ENCODE measurements around the gene TUBB4A. TPM values are rescaled to one million over a fixed set of nuclear protein-coding genes. Genes with fewer than 3 reads are reported as not detected.
"Not testable (repeated sequence)": the region's sequence is repeated elsewhere in the genome, so short reads cannot be mapped to it uniquely, and the experiment has no call there.

Gene TUBB4A
- 1 to 10 TPM; 2.6 to 2.7 TPM for total RNA-seq

DNA sequence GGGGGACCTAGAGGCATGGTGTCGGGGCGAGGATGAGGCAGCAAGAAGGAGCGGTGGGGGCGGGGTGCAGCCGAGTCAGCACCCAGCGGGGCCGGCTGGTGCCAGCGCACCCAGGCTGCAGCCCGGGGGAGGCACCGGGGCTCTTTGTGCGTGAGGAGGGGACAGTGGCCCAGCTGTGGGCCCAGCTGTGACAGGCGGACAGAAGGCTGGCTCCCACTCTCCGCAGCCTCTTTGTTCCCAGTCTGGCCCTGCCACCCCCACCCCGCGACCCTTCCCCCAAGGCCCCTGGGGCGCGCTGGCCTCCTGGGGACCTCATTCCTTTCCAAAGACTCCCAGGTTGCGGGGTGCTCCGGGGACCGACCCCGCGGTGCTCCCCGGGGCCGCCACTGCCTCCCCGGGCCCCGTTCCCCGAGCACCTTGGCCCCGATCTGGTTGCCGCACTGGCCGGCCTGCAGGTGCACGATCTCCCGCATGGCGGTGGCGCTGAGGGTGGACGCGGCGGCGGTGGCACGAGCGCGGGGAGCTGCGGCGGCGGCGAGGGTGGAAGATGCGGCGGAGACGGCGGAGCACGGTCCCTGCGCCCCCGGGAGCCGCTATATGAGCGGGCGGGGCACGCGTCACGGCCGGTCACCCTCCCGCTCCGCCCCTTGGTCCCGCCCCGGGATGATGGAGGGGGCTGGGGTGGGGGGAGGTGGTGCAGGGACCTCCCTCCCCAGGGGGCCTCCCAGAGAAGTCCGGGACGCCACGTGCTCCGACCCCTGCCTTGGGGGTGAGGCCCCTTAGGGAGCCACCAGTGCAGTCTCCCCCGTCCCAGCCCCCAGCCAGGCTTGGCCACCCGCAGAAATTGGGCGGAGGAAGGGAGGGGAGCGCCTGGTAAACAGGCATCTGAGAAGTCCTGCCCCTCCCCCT, at the start of gene TUBB4A:
Gene TUBB4A, minus strand, starts transcription at position 570 of the 909 bp plus-strand sequence. Its CDS starts 97 bp downstream, at position 473.
- peaks cover 15% of the 10 kb centered on the region for H3K27me3 Mint-ChIP-seq
- H3K4me1 Mint-ChIP-seq: peaks cover 8% of the 10 kb centered on the region
- H3K27ac Mint-ChIP-seq: no peak within 1 kb of the TSS
- no peaks in the 10 kb centered on the region for H3K9me3 Mint-ChIP-seq
- ATAC-seq (replicated peaks): peak; percentile 65
- H3K4me3 Mint-ChIP-seq: peak within 1 kb of the TSS; percentile 77
- H3K36me3 Mint-ChIP-seq (ENCODE audit: low read depth): no peaks in the 10 kb centered on the region

DNA sequence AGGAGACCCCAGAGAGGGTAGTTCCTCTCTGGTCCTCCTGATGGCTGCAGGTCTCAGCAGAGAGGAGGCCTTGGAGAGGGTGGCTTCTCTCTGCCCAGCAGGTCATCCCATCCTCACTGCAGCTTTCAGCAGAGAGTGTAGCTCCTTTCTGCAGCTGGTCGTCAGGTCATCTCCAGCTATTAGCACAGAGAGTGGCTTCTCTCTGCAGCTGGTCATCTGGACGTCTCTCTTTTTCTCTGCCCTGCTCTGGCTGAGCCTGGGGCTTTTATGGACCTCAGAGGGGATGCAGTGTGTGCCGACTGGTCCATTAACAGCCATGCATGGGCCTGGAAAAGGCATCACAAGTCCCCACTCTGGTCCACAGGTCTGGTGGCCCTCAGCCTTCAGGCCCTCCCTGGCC, 49.0 kb upstream of the TUBB4A start:
- Mint-ChIP-seq H3K9me3 (no peaks in the 10 kb centered on the region), H3K4me3 (no peak overlapping the region), H3K27ac (no peak overlapping the region), H3K36me3 (ENCODE audit: low read depth) (no peaks in the 10 kb centered on the region), H3K4me1 (no peaks in the 10 kb centered on the region), H3K27me3 (no peaks in the 10 kb centered on the region)
- ATAC-seq (replicated peaks): no peak

- not testable (repeated sequence) for H3K9me3 Mint-ChIP-seq; ATAC-seq (replicated peaks); H3K36me3 Mint-ChIP-seq (ENCODE audit: low read depth); H3K4me3 Mint-ChIP-seq; H3K27me3 Mint-ChIP-seq; H3K4me1 Mint-ChIP-seq; H3K27ac Mint-ChIP-seq
Observed at GRCh38 chr19:6550679-6551078, 48.6 kb upstream of the TUBB4A start.

GRCh38 chr19:6543866-6544347, 41.8 kb upstream of the TUBB4A start:
- H3K27ac Mint-ChIP-seq: no peak overlapping the region
- peak; percentile 29 for ATAC-seq (replicated peaks)
- no peaks in the 10 kb centered on the region for H3K36me3 Mint-ChIP-seq (ENCODE audit: low read depth)
- H3K4me1 Mint-ChIP-seq: no peaks in the 10 kb centered on the region
- H3K9me3 Mint-ChIP-seq: no peaks in the 10 kb centered on the region
- H3K27me3 Mint-ChIP-seq: no peaks in the 10 kb centered on the region
- no peak overlapping the region for H3K4me3 Mint-ChIP-seq

GRCh38 chr19:6540918-6541689, 39.0 kb upstream of the TUBB4A start:
- Mint-ChIP-seq H3K4me3 (no peak overlapping the region), H3K9me3 (no peaks in the 10 kb centered on the region)

DNA sequence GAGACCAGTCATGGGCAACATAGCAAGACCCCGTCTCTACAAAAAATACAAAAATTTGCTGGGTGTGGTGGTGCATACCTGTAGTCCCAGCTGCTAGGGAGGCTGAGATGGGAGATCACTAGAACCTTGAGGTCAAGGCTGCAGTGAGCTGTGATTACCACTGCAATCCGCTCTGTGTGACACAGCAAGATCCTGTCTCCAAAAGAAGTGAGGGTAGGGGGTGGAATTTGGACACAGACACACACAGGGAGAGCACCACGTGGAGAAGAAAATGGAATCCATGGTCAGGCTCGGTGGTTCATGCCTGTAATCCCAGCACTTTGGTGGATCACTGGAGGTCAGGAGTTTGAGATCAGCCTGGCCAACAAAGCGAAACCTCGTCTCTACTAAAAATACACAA, 37.4 kb upstream of the TUBB4A start:
- Mint-ChIP-seq H3K9me3 (no peaks in the 10 kb centered on the region), H3K4me3 (no peak overlapping the region), H3K4me1 (peaks cover 17% of the 10 kb centered on the region), H3K27me3 (peaks cover under 1% of the 10 kb centered on the region), H3K36me3 (ENCODE audit: low read depth) (peaks cover 9% of the 10 kb centered on the region), H3K27ac (no peak overlapping the region)
- ATAC-seq (replicated peaks): no peak

More at GRCh38 chr19:6540918-6541689, 39.0 kb upstream of the TUBB4A start:
- no peak for ATAC-seq (replicated peaks)
- H3K27me3 Mint-ChIP-seq: no peaks in the 10 kb centered on the region
- H3K4me1 Mint-ChIP-seq: peaks cover 9% of the 10 kb centered on the region
- no peak overlapping the region for H3K27ac Mint-ChIP-seq
- H3K36me3 Mint-ChIP-seq (ENCODE audit: low read depth): peaks cover under 1% of the 10 kb centered on the region

- ATAC-seq (replicated peaks): no peak
- H3K9me3 Mint-ChIP-seq: no peaks in the 10 kb centered on the region
- peaks cover 33% of the 10 kb centered on the region for H3K4me1 Mint-ChIP-seq
- H3K27me3 Mint-ChIP-seq: peaks cover 22% of the 10 kb centered on the region
- peak overlapping the region; percentile 44 for H3K4me3 Mint-ChIP-seq
- H3K27ac Mint-ChIP-seq: no peak overlapping the region
- peaks cover 28% of the 10 kb centered on the region for H3K36me3 Mint-ChIP-seq (ENCODE audit: low read depth)
Observed at GRCh38 chr19:6535558-6536137, 33.5 kb upstream of the TUBB4A start.

DNA sequence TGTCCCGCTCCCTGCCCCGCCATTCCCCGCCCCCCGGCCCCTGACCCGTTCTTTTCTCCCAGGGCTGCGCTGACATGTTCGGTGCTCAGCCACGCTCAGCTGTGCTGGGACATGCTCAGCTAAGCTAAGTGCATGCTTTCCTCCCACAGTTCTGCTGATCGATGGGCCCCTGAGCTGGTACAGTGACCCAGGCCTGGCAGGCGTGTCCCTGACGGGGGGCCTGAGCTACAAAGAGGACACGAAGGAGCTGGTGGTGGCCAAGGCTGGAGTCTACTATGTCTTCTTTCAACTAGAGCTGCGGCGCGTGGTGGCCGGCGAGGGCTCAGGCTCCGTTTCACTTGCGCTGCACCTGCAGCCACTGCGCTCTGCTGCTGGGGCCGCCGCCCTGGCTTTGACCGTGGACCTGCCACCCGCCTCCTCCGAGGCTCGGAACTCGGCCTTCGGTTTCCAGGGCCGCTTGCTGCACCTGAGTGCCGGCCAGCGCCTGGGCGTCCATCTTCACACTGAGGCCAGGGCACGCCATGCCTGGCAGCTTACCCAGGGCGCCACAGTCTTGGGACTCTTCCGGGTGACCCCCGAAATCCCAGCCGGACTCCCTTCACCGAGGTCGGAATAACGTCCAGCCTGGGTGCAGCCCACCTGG, 32.5 kb upstream of the TUBB4A start:
- H3K27ac Mint-ChIP-seq: no peak overlapping the region
- H3K4me1 Mint-ChIP-seq: peaks cover 43% of the 10 kb centered on the region
- H3K27me3 Mint-ChIP-seq: peaks cover 28% of the 10 kb centered on the region
- no peak overlapping the region for H3K4me3 Mint-ChIP-seq
- H3K9me3 Mint-ChIP-seq: no peaks in the 10 kb centered on the region
- ATAC-seq (replicated peaks): no peak
- peaks cover 28% of the 10 kb centered on the region for H3K36me3 Mint-ChIP-seq (ENCODE audit: low read depth)

DNA sequence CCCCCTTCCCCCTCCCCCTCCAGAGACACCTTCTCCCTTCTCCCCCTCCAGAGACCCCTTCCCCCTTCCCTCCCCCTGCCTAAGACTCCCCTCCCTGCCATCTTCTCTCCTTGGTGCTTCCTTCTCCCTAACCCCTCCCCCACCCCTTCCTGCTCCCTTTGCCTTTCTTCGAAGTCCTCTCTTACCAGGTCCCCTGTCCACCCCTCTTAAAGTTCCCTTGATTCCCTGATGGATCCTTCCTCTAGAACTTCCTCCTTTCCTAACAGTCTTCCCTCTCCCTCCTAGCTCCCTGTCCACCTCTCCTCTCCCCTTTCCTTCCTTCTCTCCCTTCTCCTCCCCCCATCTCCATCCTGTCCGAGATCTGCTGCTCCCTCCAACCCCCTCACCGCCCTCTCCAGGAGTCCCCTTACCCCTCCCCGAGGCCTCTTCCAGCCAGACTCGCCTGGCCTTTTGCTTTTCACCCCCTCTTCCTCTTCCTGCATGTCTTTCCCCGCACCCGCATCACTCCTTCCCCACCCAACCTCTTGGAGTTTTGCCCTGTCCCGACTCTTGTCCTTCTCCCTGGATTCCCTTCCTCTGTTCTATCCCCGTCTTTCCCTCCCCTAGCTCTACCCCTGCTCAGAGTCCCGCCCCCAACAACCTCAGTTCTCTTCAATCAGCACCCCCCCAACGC, 31.8 kb upstream of the TUBB4A start:
- Mint-ChIP-seq H3K27me3 (peaks cover 33% of the 10 kb centered on the region), H3K9me3 (no peaks in the 10 kb centered on the region), H3K27ac (peak overlapping the region; percentile 47), H3K36me3 (ENCODE audit: low read depth) (peaks cover 28% of the 10 kb centered on the region), H3K4me1 (peaks cover 48% of the 10 kb centered on the region), H3K4me3 (no peak overlapping the region)
- ATAC-seq (replicated peaks): no peak

- no peaks in the 10 kb centered on the region for H3K9me3 Mint-ChIP-seq
- peak overlapping the region; percentile 86 for H3K4me3 Mint-ChIP-seq
- ATAC-seq (replicated peaks): no peak
- H3K27me3 Mint-ChIP-seq: peaks cover 33% of the 10 kb centered on the region
- peak overlapping the region; percentile 2 for H3K27ac Mint-ChIP-seq
- H3K36me3 Mint-ChIP-seq (ENCODE audit: low read depth): peaks cover 28% of the 10 kb centered on the region
- peaks cover 48% of the 10 kb centered on the region for H3K4me1 Mint-ChIP-seq
Observed at GRCh38 chr19:6533000-6533328, 30.9 kb upstream of the TUBB4A start.

DNA sequence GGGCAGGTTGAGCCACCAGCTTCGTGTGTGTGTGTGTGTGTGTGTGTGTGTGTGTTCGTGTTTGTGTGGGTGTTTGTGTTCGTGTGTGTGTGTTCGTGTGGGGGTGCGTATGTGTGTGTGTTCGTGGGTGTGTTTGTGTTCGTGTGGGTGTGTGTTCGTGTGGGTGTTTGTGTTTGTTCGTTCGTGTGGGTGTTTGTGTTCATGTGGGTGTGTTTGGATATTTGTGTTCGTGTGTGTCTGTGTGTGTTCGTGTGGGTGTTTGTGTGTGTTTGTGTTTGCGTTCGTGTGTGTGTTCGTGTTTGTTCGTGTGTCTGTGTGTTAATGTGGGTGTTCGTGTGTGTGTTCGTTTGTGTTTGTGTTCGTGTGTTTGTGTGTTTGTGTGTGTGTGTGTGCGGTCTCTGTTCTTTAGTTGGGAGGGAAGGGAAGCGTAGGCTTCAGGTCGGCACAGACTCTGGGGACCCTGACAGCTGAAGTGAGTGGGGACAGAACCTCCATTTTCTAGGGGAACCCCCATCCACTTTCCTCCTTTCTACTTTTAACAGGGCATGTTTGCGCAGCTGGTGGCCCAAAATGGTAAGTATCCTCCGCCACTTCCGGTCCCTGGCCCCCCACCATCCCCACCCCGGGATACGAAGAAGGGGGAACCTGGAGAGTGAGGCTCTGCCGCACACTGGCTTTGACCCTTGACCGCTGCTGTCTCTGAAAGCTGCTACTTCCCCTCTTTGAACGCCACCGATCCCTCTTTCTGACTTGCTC, 30.3 kb upstream of the TUBB4A start:
- H3K27ac Mint-ChIP-seq: peak overlapping the region; percentile 2
- peaks cover 48% of the 10 kb centered on the region for H3K4me1 Mint-ChIP-seq
- peaks cover 33% of the 10 kb centered on the region for H3K27me3 Mint-ChIP-seq
- peaks cover 28% of the 10 kb centered on the region for H3K36me3 Mint-ChIP-seq (ENCODE audit: low read depth)
- no peaks in the 10 kb centered on the region for H3K9me3 Mint-ChIP-seq
- ATAC-seq (replicated peaks): no peak
- H3K4me3 Mint-ChIP-seq: peak overlapping the region; percentile 86

GRCh38 chr19:6531956-6532243, 29.8 kb upstream of the TUBB4A start:
- H3K9me3 Mint-ChIP-seq: no peaks in the 10 kb centered on the region
- peak overlapping the region; percentile 2 for H3K27ac Mint-ChIP-seq
- H3K27me3 Mint-ChIP-seq: peaks cover 33% of the 10 kb centered on the region
- H3K36me3 Mint-ChIP-seq (ENCODE audit: low read depth): peaks cover 28% of the 10 kb centered on the region
- H3K4me3 Mint-ChIP-seq: peak overlapping the region; percentile 86
- peaks cover 45% of the 10 kb centered on the region for H3K4me1 Mint-ChIP-seq
- ATAC-seq (replicated peaks): no peak

DNA sequence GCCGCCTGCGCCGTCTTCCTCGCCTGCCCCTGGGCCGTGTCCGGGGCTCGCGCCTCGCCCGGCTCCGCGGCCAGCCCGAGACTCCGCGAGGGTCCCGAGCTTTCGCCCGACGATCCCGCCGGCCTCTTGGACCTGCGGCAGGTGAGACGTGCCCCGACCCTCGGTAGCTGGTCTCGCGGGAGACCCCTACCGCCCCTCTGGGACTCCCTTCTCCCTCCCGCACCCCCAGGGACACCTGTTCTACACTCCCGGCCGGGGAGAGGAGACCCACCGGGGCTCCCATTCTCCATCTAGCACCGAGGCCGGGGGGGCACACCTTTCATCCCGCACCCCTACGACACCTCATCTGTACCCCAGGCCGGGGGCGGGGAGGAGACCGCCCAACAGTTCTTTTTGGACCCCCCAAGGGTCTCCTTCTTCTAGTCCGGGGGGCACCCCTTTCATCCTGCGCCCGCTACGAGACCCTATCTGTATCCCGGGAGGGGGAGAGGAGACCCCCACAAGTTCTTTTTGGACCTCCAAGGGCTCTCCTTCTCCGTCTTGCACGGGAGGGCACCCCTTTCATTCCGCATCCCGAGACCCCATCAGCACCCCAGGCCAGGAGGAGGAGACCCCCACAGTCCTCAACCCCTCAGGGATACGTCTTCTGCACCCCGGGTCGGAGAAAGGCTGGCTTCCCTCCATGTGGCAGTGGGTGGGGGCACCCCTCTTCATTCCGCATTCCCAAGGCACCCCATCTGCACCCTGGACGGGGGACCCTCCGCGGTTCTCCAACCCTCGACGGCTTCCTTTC, 29.2 kb upstream of the TUBB4A start:
- Mint-ChIP-seq H3K27me3 (peaks cover 33% of the 10 kb centered on the region), H3K36me3 (ENCODE audit: low read depth) (peaks cover 28% of the 10 kb centered on the region), H3K27ac (peak overlapping the region; percentile 2), H3K4me3 (peak overlapping the region; percentile 86), H3K4me1 (peaks cover 42% of the 10 kb centered on the region), H3K9me3 (no peaks in the 10 kb centered on the region)
- peak; percentile 5 for ATAC-seq (replicated peaks)
